Omental fat pad (tissue), 4 donors: ENCODE results near the gene RNF214. TPM values are rescaled to one million over a fixed set of nuclear protein-coding genes. Genes with fewer than 3 reads are reported as not detected.

Experiments
- ATAC-seq: fragments of 150-250 bp; one replicate; pipeline ENCODE4 v1.9.1; 2016; ENCODE audit warnings: mild to moderate bottlenecking, moderate library complexity; ENCODE audit not compliant: low FRiP score
- DNase-seq: peaks from one replicate; pipeline ENCODE4 v3.0.0-alpha.2; 2019; ENCODE audit warnings: low spot score
- total RNA-seq, 4 donors: library from RNA; depleted of rRNA; stranded (reverse); fragments of >200 nt; gene quantifications; one replicate each; pipeline ENCODE4 v1.1.0, GENCODE V29; 2016
- TF ChIP-seq, protein P1 (sequence below), 3 donors: fragments of 450-650 bp; IDR thresholded peaks; one replicate each; pipeline ENCODE4 v1.5.1; 2016 to 2017; ENCODE audit warnings: antibody characterized with exemption in 3 of 3, mild to moderate bottlenecking in 3 of 3, moderate library complexity in 2 of 3

The RNF214 gene
- total RNA-seq, 4 donors from 2014 or later = 7.7 to 12.1 (median 9.8) TPM

DNA sequence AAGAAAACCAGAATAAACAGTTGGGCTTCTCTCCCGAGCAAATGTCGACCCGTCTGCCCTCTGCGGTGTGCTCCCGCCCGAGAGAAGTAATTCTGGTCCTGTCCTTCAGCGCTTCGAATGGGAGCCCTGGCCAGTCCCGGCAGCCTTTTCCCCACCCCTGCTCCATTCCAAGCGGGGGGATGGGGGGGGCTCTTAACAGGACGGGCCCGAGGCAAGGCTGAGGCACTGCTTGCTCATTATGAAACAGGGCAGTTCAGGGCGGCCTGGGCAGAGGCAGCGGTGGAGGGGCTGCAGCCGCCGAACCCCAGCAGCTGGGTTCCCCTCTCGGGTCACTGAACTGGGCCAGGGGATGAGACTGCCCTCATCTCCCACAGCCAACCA lies 67.8 kb downstream of the RNF214 start:
- TF ChIP-seq, protein P1, sequence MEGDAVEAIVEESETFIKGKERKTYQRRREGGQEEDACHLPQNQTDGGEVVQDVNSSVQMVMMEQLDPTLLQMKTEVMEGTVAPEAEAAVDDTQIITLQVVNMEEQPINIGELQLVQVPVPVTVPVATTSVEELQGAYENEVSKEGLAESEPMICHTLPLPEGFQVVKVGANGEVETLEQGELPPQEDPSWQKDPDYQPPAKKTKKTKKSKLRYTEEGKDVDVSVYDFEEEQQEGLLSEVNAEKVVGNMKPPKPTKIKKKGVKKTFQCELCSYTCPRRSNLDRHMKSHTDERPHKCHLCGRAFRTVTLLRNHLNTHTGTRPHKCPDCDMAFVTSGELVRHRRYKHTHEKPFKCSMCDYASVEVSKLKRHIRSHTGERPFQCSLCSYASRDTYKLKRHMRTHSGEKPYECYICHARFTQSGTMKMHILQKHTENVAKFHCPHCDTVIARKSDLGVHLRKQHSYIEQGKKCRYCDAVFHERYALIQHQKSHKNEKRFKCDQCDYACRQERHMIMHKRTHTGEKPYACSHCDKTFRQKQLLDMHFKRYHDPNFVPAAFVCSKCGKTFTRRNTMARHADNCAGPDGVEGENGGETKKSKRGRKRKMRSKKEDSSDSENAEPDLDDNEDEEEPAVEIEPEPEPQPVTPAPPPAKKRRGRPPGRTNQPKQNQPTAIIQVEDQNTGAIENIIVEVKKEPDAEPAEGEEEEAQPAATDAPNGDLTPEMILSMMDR (IDR thresholded peaks at IDR 0.05) = no peak
- ATAC-seq = peak; percentile 79

DNA sequence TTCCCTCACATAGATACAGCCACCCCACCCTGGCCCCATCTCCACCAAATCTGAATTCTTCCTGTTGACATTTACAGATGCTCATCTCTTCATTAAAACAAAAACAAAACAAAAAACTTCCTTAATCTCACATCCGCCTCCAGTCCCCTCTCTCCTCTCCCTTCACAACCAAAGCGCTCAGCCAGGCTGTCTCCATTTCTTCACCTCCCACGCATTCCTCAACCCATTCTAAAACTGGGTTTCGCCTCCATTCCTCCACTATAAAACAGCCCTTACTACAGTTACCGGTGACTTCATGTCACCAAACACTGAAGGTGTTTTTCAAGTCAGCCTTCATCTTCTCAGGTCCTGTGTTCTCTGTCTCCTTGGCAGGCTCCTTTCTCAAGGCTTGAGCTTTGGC lies 68.3 kb downstream of the RNF214 start:
- TF ChIP-seq, protein P1 (IDR thresholded peaks at IDR 0.05) = no peak
- peak; percentile 25 for ATAC-seq

More for the DNA sequence above, 67.8 kb downstream of the RNF214 start:
- no peak for DNase-seq

DNA sequence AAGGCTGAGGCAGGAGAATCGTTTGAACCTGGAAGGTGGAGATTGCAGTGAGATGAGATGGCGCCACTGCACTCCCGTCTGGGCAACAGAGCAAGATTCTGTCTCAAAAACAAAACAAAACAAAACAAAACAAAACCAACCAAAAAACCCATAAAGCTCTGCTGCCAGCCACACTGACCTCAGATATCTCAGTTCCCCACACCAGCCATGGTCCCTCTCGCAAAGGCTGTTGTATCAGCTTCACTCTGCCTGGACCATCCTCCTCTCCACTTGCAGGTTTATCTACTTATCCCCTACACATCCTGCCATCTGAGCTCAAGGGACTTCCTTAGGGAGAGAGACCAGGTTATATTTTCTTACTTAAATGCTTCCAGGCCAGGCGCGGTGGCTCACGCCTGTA lies 69.8 kb downstream of the RNF214 start:
- TF ChIP-seq, protein P1 (IDR thresholded peaks at IDR 0.05) = no peak
- DNase-seq = no peak
- no peak for ATAC-seq

More for the DNA sequence above, 68.3 kb downstream of the RNF214 start:
- no peak for DNase-seq

DNA sequence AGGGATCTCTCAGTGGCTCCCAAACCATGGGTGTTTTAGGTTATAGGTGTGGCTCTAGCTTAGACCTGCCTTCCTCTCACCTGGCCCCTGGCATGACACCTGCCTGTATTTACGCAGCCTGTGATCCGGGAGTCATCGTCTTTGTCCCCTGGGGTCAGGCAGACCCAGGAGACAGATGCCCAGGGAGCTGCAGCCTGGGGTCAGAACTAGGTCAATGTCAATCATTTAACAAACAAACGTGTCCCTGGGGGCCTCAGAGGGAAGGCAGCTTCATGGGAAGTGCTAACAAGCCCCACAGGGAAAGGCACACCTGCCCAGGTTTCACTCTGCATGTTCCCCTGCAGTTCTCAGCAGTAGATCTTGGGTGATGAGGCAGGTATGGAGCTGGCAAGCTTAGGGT lies 70.6 kb downstream of the RNF214 start:
- TF ChIP-seq, protein P1 (IDR thresholded peaks at IDR 0.05) = no peak
- ATAC-seq = no peak
- DNase-seq = no peak

DNA sequence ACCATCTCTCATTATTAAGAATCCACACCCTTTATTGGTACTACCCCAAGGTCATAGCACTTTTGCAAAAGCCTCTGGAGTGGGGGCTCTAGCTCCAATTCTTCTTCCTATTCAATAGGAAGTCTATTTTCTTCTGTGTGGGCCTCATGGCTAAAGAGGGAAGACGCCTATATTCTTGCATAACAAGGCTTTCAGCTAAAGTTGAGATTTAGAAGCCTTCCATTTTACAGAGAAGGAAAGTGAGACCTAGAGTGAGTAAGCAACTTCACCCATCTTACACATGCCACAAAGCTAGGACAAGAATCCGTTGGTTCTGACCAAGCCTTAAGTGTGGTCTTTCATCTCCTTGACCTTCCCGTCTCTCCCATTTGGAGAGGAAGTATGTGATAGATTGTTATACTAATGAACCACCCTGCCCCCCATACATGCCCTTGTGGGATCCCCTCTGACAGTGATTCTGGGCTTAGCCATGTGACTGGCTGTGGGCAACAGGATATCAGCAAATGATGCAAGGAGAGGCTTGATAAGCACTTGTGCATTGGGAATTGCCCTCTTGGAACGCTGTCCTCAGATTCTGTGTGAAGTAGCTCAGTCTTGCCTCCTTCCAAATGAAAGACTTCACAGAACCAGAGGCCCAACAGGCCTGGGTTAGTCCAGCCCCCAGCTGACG lies 71.3 kb downstream of the RNF214 start:
- DNase-seq (no peak), ATAC-seq (no peak)
- TF ChIP-seq, protein P1 (IDR thresholded peaks at IDR 0.05) = no peak

DNA sequence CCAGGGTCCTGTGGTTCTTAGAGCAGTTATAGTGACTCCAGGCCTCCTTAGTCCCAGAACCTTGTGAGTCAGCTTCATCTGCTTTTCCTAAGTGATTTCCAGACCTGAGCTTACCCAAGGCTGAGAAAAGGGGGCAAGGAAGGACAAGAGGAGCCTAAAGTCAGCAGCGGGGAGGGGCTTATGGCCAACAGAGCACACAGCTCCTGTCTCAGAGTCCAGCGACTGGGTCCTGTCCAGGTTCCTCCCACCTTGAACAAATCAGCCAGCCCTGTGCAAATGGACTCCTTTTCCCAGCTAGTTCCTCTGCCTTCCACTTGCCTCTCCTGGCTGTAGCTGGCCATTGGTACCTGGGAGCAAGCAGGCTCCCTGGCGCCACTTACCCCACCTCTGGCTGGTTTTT lies 72.7 kb downstream of the RNF214 start:
- DNase-seq (no peak), ATAC-seq (no peak)
- TF ChIP-seq, protein P1 (IDR thresholded peaks at IDR 0.05) = no peak

DNA sequence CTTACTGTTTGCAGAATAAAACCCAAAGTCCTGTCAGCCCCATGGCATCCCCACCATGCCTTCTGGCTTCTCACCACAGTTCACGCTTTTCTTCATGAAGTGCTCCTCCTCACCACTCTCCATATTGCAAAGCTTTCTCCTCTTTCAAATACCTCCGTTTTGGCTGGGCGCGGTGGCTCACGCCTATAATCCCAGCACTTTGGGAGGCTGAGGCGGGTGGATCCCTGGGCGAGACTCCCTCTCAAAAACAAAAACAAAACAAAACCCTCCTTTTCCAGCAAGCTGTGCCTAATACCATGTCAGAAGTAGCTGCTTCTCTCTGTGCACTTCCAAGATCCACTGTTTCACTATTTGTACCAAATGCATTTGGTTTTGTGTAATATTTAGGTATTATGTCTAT lies 76.8 kb downstream of the RNF214 start:
- DNase-seq = no peak
- ATAC-seq = no peak
- TF ChIP-seq, protein P1 (IDR thresholded peaks at IDR 0.05) = no peak
